ENCODE results near the gene ZBTB46. TPM values are rescaled to one million over a fixed set of nuclear protein-coding genes. Genes with fewer than 3 reads are reported as not detected.
"Not testable (repeated sequence)": the region's sequence is repeated elsewhere in the genome, so short reads cannot be mapped to it uniquely, and the experiment has no call there.

Gene ZBTB46
- total RNA-seq, 1 experiment from 2014 or later: 18.9 TPM

DNA sequence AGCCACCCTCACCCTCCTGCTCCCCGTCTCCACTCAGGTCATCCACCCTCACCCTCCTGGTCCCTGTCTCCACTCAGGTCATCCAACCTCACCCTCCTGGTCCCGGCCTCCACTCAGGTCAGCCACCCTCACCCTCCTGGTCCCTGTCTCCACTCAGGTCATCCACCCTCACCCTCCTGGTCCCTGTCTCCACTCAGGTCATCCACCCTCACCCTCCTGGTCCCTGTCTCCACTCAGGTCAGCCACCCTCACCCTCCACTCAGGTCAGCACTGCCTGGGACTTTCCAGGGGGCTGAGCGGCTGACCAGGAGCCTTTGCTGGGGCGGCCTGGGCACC lies 22.6 kb upstream of the ZBTB46 start:
- H3K27ac Mint-ChIP-seq; H3K9me3 Mint-ChIP-seq; H3K27me3 Mint-ChIP-seq (ENCODE audit: low read depth); H3K36me3 Mint-ChIP-seq; ATAC-seq; H3K4me3 Mint-ChIP-seq; DNase-seq (ENCODE audit: low spot score): not testable (repeated sequence)
- ChIA-PET CTCF (interaction anchor here (3.4 kb wide), 1 partner anchor 79 kb away, joined by 29 read pairs; no protein-coding TSS in a partner anchor), POLR2A (interaction anchor here (2.7 kb wide), 1 partner anchor 12 kb away, joined by 18 read pairs; the partner anchor contains the start of gene TPD52L2)
- peaks cover 32% of the 10 kb centered on the region for H3K4me1 Mint-ChIP-seq

DNA sequence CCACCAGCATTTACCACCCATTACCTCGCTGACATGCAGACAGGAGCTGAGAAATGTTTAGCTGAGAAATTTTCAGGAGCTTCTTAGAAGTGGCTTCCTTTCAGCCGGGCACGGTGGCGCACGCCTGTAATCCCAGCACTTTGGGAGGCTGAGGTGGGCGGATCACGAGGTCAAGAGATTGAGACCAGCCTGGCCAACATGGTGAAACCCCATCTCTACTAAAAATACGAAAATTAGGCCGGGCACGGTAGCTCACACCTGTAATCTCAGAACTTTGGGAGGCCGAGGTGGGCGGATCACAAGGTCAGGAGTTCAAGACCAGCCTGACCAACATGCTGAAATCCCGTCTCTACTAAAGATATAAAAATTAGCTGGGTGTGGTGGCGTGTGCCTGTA lies 20.5 kb upstream of the ZBTB46 start:
- CTCF ChIA-PET: interaction anchor here (0.6 to 0.8 kb wide), 4 partner anchors 29 to 76 kb away, joined by 3 to 6 read pairs (median 4); no protein-coding TSS in a partner anchor
- H3K36me3 Mint-ChIP-seq; POLR2A ChIA-PET; H3K4me3 Mint-ChIP-seq; H3K27ac Mint-ChIP-seq; DNase-seq (ENCODE audit: low spot score); H3K9me3 Mint-ChIP-seq; H3K27me3 Mint-ChIP-seq (ENCODE audit: low read depth); ATAC-seq: not testable (repeated sequence)
- H3K4me1 Mint-ChIP-seq: peaks cover 18% of the 10 kb centered on the region

DNA sequence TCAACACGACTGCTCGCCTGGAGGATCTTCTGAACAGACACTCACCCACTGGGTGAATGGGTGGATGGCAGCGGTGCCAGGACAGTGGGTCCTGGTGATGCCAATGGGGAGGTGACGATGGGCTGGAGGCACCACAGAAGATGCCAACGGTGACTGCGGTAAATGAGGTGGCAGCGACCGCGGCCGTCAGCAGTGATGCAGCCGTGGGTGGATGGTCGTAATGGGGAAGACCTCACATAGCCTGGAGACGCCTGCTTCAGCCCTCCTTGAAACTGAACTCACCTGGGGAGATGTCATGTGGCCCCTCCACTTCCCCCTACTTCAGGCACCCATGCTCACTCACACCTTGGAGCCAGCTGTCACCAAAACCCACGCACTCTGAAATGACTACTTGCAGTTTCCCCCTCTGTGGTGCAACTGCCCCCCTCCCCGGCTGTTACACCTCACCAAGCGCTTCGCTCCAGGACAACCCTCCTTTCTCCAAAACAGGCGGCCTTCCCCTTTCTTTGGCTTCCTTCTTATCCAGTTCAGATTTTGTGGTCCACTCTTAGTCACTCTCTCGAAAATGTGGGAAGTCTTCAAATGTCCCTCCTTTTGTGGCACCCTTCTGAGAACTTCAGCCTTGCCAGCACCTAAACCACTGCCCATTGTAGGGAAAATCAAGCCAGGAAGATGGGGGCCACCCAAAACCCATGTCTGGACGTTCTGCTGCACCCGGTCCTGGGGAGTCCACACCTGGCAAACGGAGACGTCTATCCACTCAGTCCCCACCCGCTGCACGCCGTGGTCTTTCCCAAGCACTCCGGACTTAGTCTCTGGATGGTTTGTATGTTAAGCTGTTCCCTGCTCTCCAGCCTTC lies 19.9 kb upstream of the ZBTB46 start:
- CTCF ChIA-PET: interaction anchor here (0.6 to 0.8 kb wide), 4 partner anchors 30 to 75 kb away, joined by 3 to 6 read pairs (median 4); no protein-coding TSS in a partner anchor
- no peaks in the 10 kb centered on the region for H3K9me3 Mint-ChIP-seq
- no peak overlapping the region for H3K4me3 Mint-ChIP-seq
- peaks cover 17% of the 10 kb centered on the region for H3K4me1 Mint-ChIP-seq
- ATAC-seq (no peak), DNase-seq (ENCODE audit: low spot score) (no peak)
- no peaks in the 10 kb centered on the region for H3K36me3 Mint-ChIP-seq
- H3K27ac Mint-ChIP-seq: no peak overlapping the region; the same call in 1 of the 2 replicates
- TF ChIP-seq, protein P1, sequence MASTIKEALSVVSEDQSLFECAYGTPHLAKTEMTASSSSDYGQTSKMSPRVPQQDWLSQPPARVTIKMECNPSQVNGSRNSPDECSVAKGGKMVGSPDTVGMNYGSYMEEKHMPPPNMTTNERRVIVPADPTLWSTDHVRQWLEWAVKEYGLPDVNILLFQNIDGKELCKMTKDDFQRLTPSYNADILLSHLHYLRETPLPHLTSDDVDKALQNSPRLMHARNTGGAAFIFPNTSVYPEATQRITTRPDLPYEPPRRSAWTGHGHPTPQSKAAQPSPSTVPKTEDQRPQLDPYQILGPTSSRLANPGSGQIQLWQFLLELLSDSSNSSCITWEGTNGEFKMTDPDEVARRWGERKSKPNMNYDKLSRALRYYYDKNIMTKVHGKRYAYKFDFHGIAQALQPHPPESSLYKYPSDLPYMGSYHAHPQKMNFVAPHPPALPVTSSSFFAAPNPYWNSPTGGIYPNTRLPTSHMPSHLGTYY (CRISPR knock-in tag; IDR thresholded peaks at IDR 0.05): no peak
- TF ChIP-seq NR1H2 (CRISPR knock-in tag; IDR thresholded peaks at IDR 0.05) (no peak), SP1 (CRISPR knock-in tag; conservative IDR thresholded peaks at IDR 0.05) (no peak), EMX1 (CRISPR knock-in tag; IDR thresholded peaks at IDR 0.05) (no peak)
- TF ChIP-seq, protein P2, sequence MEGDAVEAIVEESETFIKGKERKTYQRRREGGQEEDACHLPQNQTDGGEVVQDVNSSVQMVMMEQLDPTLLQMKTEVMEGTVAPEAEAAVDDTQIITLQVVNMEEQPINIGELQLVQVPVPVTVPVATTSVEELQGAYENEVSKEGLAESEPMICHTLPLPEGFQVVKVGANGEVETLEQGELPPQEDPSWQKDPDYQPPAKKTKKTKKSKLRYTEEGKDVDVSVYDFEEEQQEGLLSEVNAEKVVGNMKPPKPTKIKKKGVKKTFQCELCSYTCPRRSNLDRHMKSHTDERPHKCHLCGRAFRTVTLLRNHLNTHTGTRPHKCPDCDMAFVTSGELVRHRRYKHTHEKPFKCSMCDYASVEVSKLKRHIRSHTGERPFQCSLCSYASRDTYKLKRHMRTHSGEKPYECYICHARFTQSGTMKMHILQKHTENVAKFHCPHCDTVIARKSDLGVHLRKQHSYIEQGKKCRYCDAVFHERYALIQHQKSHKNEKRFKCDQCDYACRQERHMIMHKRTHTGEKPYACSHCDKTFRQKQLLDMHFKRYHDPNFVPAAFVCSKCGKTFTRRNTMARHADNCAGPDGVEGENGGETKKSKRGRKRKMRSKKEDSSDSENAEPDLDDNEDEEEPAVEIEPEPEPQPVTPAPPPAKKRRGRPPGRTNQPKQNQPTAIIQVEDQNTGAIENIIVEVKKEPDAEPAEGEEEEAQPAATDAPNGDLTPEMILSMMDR (IDR thresholded peaks at IDR 0.05): no peak
- no peaks in the 10 kb centered on the region; the same call in none of the 2 replicates for H3K27me3 Mint-ChIP-seq (ENCODE audit: low read depth)
- POLR2A ChIA-PET: no interaction called here

DNA sequence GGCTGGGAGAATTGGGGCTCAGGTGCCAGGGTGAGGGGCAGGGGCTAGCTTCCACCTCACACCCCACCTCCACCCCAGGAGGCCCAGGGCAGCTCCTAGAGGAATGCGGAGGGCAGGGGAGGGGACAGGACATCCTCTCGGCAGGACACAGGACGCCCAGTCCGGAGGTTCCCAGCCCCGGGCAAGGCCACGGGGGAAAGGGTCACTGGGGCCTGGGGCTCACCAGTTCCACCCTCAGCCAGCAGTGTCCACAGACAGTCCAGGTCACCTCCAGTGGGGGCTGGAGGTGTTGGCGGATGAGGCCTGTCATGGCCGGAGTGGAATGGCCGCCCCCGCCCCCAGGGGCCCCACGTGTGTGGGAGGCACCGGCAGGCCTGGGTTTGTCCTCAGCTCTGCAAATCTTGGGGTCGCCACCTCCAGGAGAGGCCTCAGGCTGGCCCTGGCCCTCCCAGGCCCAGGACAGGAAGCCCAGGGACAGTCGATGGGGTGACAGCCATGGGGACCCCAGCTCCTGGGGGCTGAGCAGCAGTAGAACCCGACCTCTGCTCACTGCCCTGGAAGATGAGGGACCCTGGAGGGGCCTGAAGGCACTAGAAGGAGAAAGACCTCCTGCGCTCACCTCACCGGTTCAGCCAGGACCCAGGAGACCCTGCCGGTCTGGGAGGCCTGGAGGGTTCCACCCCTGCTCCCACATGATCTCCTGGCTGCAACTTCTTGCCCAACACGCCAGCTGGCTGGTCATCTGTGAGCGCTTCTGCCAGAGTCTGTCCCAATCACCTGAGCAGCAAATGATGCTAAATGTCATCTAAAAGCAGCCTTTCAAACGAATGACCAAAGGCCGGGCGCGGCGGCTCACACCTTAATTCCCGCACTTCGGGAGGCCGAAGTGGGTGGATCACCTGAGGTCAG lies 17.2 kb upstream of the ZBTB46 start:
- H3K36me3 Mint-ChIP-seq: no peaks in the 10 kb centered on the region
- H3K27me3 Mint-ChIP-seq (ENCODE audit: low read depth): no peaks in the 10 kb centered on the region; the same call in none of the 2 replicates
- DNase-seq (ENCODE audit: low spot score) (no peak), ATAC-seq (no peak)
- no peaks in the 10 kb centered on the region for H3K9me3 Mint-ChIP-seq
- H3K27ac Mint-ChIP-seq: no peak overlapping the region
- H3K4me1 Mint-ChIP-seq: peaks cover 23% of the 10 kb centered on the region
- POLR2A ChIA-PET: interaction anchor here (0.6 to 1.6 kb wide), 7 partner anchors 8 to 106 kb away, joined by 3 to 22 read pairs (median 5); partner anchors contain the start of gene TPD52L2
- CTCF ChIA-PET: interaction anchor here (0.7 to 3.0 kb wide), 12 partner anchors 8 to 310 kb away, joined by 3 to 19 read pairs (median 8); partner anchors contain the start of genes PRPF6, PTK6 and TPD52L2
- H3K4me3 Mint-ChIP-seq: no peak overlapping the region
- 0 out of 2 replicates have a peak, but pooled peaks have one; percentile 2 for TF ChIP-seq ZNF423 (CRISPR knock-in tag; IDR thresholded peaks at IDR 0.05)
- TF ChIP-seq, protein P3, sequence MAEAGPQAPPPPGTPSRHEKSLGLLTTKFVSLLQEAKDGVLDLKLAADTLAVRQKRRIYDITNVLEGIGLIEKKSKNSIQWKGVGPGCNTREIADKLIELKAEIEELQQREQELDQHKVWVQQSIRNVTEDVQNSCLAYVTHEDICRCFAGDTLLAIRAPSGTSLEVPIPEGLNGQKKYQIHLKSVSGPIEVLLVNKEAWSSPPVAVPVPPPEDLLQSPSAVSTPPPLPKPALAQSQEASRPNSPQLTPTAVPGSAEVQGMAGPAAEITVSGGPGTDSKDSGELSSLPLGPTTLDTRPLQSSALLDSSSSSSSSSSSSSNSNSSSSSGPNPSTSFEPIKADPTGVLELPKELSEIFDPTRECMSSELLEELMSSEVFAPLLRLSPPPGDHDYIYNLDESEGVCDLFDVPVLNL (CRISPR knock-in tag; IDR thresholded peaks at IDR 0.05; ENCODE audit: borderline replicate concordance, low read depth): no peak
- TF ChIP-seq, protein P2 (IDR thresholded peaks at IDR 0.05): no peak
- no peak for TF ChIP-seq SMAD4 (CRISPR knock-in tag; IDR thresholded peaks at IDR 0.05)
- TF ChIP-seq, protein P4, sequence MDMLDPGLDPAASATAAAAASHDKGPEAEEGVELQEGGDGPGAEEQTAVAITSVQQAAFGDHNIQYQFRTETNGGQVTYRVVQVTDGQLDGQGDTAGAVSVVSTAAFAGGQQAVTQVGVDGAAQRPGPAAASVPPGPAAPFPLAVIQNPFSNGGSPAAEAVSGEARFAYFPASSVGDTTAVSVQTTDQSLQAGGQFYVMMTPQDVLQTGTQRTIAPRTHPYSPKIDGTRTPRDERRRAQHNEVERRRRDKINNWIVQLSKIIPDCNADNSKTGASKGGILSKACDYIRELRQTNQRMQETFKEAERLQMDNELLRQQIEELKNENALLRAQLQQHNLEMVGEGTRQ (CRISPR knock-in tag; IDR thresholded peaks at IDR 0.05): 0 out of 2 replicates have a peak, but pooled peaks have one; percentile 1
- no peak for TF ChIP-seq NR3C1 (CRISPR knock-in tag; conservative IDR thresholded peaks at IDR 0.05; ENCODE audit: low read depth)
- 0 out of 2 replicates have a peak, but pooled peaks have one; percentile 4 for TF ChIP-seq TEAD1 (CRISPR knock-in tag; IDR thresholded peaks at IDR 0.05)
- 0 out of 2 replicates have a peak, but pooled peaks have one; percentile 48 for TF ChIP-seq FOXP1 (CRISPR knock-in tag; IDR thresholded peaks at IDR 0.05; ENCODE audit: borderline replicate concordance)
- TF ChIP-seq, protein P5, sequence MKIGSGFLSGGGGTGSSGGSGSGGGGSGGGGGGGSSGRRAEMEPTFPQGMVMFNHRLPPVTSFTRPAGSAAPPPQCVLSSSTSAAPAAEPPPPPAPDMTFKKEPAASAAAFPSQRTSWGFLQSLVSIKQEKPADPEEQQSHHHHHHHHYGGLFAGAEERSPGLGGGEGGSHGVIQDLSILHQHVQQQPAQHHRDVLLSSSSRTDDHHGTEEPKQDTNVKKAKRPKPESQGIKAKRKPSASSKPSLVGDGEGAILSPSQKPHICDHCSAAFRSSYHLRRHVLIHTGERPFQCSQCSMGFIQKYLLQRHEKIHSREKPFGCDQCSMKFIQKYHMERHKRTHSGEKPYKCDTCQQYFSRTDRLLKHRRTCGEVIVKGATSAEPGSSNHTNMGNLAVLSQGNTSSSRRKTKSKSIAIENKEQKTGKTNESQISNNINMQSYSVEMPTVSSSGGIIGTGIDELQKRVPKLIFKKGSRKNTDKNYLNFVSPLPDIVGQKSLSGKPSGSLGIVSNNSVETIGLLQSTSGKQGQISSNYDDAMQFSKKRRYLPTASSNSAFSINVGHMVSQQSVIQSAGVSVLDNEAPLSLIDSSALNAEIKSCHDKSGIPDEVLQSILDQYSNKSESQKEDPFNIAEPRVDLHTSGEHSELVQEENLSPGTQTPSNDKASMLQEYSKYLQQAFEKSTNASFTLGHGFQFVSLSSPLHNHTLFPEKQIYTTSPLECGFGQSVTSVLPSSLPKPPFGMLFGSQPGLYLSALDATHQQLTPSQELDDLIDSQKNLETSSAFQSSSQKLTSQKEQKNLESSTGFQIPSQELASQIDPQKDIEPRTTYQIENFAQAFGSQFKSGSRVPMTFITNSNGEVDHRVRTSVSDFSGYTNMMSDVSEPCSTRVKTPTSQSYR (CRISPR knock-in tag; IDR thresholded peaks at IDR 0.05): 0 out of 2 replicates have a peak, but pooled peaks have one; percentile 9
